GM18951 (cell line): ENCODE data around the gene WFS1.

Experiments used
- POLR2A ChIP-seq: IDR thresholded peaks from 4 replicates; pipeline ENCODE4 v1.6.1; 2011; ENCODE audit warnings: mild to moderate bottlenecking; ENCODE audit not compliant: insufficient read length, insufficient read depth; ENCODE audit errors: extremely low read depth
- in situ Hi-C: fragments of 300-500 bp; cut with MboI; formaldehyde crosslinking; loops from one replicate; pipeline ENCODE4 v1.12.0; 2022; ENCODE audit warnings: low sequenced_read_pairs, mixed read lengths, inconsistent platforms; ENCODE audit not compliant: unreplicated experiment

Gene WFS1

DNA sequence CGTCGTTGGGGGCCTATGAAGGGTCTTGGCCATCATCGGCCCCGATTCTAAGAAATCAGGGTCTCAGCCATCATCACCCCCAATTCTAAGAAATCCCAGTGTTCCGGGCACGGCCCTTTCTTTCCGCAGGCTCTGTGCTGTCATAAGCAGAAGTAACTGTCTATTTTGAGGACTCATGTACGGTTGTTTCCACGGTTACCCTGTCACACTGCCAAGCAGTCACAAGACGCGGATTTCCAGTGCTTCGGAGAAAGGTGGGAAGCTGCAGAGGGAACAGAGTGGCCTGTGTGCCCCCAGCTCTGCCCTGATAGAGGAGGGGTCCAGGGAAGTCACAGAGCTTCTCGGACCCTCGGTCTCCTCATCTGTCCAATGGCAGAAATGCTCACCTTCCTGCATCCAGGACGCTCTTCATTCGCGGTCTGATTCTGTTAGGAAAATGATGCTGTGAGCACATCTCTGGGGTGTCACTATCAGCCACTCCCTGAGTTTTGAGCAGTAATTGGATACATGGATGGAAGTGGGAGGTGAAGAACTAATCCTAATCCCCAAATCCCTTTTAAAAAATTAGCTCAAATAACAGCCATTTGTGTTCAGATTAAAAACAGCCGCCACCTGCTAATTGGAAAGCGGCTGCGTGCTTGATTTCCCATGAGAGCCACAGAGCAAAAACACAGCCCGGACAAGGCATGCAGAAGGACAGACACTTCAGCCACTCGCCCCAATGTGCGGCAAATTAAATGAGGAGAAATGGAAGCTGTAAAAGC, 73.1 kb downstream of the WFS1 start:
- in situ Hi-C loops: no loop called here
- no peak for TF ChIP-seq POLR2A

- in situ Hi-C loops: no loop called here
- no peak for TF ChIP-seq POLR2A
These were observed 74.3 kb downstream of the WFS1 start for GRCh38 chr4:6343939-6344408.

DNA sequence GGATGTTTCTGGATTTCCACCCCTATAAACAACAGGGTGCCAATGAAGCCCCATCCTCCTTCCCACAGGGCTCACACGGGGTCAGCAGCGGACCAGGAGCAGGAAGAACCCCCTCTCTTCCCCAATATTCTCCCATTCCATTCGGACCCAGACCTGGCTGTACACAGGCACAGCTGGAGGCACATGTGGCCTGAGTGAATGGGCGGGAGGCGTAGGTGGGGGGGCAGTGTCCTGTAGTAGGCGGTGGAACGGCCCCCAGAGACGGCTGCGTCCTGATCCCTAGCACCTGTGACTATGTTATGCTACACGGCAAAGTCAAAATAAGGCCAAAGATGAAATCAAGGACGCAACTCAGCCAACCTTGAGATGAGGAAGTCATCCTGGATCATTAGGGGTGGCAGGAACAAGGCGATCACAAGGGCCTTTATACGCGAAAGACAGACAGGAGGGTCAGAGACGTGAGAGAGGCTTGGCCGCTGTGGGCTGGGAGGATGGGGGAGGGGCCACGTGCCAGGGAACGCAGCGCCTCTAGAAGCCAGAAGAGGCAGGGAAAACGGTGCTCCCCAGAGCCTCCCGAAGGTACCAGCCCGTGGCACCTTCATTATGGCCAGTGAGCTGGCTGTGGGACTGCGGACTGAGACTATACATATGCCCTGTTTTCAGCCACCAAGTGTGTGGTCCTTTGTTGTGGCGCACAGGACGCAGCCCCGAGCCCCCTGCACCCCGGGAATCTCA, 75.6 kb downstream of the WFS1 start:
- in situ Hi-C loops: no loop called here
- no peak for TF ChIP-seq POLR2A

DNA sequence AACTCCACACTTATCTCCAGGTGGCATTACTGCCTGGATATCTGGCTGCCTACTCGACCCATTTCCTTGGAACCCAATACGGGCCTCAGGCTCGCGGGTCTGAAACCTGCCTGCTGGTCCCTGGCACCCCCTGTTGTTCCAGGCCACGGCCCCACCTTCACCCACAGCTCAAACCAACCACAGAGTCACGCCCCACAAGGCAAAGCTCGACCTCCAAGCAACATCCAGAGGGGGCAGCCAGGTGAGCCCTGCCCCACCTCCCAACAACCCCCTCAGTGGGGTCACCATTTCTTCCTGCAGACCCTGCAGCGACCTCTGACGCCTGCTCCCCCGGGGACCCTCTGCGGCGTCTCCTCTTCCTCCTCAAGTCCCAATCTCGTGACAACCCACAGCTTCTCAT, 76.2 kb downstream of the WFS1 start:
- no peak for TF ChIP-seq POLR2A
- in situ Hi-C loops: no loop called here

DNA sequence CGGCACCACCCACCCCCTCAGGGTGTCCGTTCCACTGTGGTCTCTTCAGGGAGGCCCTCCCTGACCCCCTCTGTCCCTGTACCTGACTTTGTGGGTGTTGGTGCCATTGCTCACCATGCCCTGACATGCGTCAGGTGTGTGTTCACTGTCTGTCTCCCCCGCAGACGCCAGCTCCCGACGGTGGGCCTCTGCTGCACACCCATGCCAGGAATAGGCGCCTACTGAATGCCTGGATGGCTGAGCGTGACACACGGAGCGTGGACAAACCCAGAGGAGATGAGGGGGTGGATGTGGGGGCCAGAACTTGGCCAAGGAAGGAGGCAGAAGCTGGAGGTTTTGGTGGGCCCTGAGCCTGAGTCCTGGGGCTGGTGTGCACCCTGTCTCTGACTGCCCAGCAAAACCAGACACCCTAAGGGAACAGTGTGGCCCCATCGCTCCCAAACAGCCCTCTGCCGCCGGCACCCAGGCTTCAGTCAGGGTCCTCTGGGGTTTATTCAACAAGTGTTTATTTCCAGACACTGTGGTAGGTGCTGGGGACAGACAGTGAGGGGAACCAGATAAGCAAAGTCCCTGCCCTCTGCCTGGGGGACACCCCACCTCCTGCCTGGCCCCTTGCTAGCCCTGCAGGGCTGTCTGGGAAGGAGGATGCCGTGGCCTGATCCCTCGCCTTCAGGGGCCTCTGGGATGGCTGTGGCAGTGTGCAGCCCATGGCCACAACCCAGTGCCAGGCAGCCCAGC, 76.9 kb downstream of the WFS1 start:
- in situ Hi-C loops: no loop called here
- TF ChIP-seq POLR2A: no peak

DNA sequence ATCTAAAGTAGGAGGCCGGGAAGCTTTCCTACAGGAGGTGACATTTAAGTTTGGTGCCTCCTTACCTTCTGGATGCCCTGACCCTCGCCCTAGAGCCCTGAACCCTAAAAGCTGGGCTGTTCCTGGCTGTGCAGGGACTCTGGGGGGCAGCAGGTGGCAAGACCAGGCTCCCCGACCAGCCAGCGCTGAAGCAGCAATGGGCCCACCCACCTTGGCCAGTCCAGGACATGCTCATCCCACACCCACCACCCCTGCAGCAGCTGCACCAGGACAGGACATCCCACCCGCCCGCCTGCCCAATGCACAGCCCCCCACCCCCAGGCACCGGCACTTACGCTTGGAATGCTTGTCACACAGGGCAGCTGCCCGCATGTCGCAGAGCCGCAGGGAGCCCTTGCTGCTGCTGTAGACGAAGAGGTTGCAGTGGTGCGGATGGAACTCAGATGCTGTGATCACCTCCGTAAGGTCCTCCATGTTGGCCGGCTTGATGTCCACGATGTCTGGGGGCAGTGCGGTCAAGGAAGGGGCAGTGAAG, 77.9 kb downstream of the WFS1 start:
- TF ChIP-seq POLR2A: no peak
- in situ Hi-C loops: no loop called here

DNA sequence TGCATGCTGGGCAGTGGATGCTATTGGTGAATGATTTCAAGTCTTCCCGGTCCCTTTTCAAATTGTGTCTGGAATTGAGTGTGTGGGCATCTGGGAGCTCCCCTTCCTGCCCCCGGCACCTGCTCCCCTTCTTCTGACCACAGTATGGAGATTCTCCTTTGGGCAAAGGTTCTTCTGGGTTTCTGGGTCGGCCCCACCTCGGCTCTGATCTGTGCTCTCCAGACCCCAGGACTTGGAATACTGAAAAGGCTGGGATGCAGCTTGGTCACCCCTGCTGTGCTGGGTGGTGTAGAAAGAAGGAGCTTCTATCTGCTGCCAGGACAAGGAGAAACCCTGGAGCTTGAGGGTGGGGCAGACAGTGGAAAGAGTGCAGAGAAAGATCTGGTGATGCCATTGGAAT, 78.8 kb downstream of the WFS1 start:
- in situ Hi-C loops: no loop called here

GRCh38 chr4:6349896-6350603, 80.4 kb downstream of the WFS1 start:
- in situ Hi-C loops: no loop called here

More for the DNA sequence above, 78.8 kb downstream of the WFS1 start:
- TF ChIP-seq POLR2A: no peak

DNA sequence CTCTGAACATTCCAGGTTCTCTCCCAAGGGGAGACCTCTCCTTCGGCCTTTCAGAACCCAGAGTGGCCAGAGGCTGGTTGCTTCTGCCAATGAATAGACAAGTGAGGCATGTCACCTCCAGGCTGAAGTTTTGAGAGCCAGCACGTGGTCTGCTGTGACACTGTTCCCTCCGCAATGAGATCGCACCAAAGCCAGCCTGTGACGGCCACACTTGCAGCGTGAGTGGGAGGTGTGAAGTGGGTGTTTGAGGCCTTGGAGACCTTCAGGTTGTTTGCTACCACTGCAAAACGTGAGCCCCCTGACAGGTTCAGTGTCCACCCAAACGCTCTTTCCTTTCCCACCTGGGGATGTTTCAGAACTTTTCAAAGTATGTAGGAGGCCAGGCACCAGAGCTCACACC, 81.0 kb downstream of the WFS1 start:
- in situ Hi-C loops: no loop called here
- TF ChIP-seq POLR2A: no peak

More at GRCh38 chr4:6349896-6350603, 80.4 kb downstream of the WFS1 start:
- TF ChIP-seq POLR2A: no peak

DNA sequence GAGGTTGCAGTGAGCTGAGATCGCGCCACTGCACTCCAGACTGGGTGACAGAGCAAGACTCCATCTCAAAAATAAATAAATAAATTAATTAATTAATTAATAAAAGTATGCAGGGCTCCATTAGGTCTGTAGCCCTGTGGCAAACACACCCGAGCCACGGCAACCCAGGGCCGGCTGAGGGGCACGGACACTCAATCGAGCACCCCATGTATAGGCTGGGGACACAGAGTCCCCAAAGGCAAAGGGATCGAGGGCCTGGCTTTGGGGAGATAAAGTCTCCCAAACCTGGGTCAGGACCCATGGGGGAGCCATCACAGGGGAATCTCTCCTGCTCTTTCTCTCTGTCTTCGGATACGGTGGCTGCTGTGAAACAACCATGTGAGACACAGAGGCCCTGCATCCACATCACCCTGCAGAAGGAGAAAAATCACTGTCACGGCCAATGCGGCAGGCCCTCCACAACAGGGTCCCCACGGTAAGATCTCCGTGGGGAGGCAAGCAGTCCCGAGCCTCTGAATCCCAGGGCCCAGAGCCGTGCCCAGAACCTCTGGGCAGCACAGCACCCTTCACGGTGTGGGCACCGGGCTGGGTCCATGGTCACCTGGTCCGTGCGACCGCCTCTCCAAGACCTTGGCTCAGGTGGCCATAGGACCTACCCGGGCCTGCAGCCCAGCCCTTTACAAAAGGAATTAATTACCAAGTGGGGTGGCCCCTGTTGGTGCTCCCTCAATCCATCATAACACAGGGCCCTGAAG, 81.8 kb downstream of the WFS1 start:
- in situ Hi-C loops: no loop called here
- TF ChIP-seq POLR2A: no peak

- in situ Hi-C loops: no loop called here
- no peak for TF ChIP-seq POLR2A
These were observed 82.5 kb downstream of the WFS1 start for GRCh38 chr4:6352031-6352692.
